ENCODE results near the gene AMFR.
"Not testable (repeated sequence)": the region's sequence is repeated elsewhere in the genome, so short reads cannot be mapped to it uniquely, and the experiment has no call there.

AMFR gene

DNA sequence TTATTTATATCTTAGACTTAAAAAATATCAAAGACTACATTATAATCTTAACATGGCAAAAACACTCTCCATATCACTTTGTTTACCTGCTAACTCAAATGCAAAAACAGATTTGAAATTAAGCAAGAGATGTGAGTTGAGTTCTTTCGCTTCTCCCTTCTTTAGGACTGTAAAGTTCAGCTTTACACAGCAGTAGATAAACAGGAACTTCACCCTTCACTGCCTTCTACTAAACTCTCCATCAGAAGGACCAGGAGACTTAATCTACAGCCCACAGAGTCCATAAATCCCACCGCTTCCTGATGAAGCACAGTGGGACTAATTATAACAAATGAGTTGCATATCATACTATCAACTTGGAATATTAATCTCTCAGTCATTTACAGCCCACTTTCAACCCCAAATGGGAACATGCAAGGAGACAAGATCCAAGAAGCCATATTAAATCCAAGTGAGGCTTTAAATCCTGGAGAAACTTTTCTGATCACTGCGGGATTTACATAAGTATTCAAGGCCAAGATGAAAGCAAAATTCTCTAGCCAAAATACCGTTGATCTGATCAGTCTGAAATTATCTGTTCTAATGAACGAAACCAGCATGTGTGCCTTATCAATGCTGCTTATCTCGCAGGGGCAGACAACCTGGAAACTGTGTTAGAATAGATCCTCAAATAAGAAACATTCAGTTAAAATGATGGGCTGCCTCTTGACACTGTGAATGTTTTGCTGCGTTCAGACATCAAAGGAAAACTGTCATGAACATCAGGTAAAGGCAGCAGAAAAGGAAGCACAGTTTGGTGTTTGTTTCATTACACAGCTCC lies 1.6 kb downstream of the AMFR start:
- no peak for DNase-seq

DNA sequence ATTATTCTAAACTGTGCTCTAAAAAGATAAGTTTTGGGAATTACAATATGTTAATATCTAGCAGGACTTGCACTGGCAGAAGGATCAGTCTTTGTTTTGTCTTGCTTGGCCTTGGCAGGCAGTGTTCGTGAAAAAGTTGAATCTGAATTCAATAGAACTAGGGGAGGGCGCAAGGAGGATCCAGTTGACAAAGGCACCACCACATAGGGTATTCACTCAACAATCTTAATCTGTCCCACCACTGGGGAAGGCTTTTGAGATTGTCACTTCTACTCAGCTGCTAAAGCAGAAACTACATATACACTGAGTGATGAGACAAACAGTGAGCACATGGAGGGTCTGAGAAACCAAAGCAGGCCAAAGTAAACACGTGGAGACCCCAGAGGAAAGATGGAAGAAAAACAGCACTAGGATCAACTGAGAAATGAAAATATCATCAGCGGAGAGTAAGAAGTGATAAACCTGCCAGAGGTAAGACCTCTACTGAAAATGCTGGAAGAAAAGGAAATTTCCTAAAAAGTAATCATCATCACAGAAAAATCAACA lies 2.4 kb downstream of the AMFR start:
- no peak for DNase-seq

DNA sequence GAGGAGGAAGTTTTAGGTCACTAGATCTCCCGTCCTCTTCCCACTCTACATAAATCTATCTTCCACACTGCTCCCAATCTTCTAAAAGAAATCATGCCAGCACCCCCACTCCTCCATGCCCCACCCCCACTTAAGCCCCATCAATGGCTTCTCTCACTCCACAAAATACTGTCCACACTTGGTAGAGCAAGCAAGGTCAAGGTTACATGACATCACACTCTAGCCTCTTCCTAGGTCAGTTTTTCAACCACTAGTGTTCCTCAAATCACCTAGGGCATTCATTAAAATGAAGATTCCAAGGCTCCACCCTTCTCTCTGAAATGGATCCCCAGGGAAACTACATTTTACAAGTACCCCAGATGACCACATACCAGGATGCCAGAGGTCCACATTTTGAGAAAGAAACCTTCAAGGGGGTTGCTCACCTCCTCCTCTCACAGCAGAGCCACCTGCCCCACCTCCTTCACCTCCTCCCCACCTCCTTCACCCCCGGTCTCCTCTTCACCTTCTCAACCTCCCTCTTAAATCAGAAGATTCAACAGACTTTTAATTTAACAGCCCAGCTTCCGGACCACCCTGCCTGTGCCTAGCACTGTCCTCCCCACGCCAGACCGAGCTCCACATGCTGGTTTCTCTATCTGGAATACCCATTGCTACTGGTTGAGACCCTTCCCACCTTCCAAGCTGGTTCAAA lies 3.2 kb downstream of the AMFR start:
- no peak for DNase-seq

DNA sequence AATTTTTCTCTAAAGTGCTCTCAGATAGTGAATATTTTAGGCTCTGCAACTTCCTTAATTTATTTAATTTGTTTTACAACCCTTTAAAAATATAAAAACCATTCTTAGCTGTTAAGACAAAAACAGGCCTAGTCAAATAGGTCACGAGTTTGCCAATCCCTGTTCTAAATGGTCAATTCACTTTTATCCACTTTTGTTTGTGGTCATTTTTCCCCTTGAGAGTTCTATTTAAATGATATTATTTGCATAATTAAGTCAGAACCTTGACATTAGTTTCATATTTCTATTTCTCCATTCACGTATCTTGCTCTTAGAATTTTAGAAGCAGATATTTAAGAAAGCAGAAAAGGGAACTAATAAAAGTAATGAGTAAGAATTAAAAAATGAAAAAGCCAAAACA lies 4.0 kb downstream of the AMFR start:
- DNase-seq, result no peak

DNA sequence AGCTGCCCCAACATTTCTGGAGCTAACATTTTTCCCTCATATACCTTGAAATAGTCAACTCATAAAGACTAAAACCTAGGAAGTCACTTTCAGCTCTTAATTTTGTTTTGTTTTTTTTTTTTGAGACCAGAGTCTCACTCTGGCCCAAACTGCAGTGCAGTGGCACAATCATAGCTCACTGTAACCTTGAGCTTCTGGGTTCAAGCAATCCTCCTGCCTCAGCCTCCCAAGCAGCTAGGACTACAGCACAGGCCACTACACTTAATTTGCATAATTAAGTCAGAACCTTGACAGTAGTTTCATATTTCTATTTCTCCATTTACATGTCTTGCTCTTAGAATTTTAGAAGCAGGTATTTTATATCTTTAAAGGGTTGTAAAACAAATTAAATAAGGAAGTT lies 4.7 kb downstream of the AMFR start:
- DNase-seq, result no peak

GRCh38 chr16:56419740-56420548 lies 5.4 kb downstream of the AMFR start:
- DNase-seq, result no peak

GRCh38 chr16:56417138-56417537 lies 8.2 kb downstream of the AMFR start:
- DNase-seq, result no peak

GRCh38 chr16:56415875-56416274 lies 9.5 kb downstream of the AMFR start:
- DNase-seq, result no peak

GRCh38 chr16:56414366-56414765 lies 11.0 kb downstream of the AMFR start:
- DNase-seq, result no peak

DNA sequence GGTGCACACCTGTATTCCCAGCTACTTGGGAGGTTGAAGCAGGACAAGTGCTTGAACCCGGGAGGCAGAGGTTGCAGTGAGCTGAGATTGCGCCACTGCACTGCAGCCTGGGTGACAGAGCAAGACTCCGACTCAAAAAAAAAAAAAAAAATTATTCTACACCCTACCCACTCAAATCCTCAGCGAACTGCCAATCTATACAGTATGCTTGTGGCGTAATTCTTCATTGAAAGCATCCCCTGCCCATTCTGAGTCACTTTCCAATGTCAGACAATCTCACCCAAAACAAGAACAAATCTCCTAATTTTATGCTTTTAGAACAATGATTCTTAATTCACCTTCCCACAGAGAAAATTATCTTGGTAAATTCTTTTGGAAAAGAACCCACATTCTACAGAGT lies 12.0 kb downstream of the AMFR start:
- no peak for DNase-seq

- DNase-seq, result no peak
These were observed 13.7 kb downstream of the AMFR start for GRCh38 chr16:56411624-56412023.

- no peak for DNase-seq
These were observed 14.2 kb downstream of the AMFR start for GRCh38 chr16:56411123-56411522.

- DNase-seq, result no peak
These were observed 16.1 kb downstream of the AMFR start for GRCh38 chr16:56409195-56409594.

GRCh38 chr16:56408379-56409098 lies 16.8 kb downstream of the AMFR start:
- no peak for DNase-seq

DNA sequence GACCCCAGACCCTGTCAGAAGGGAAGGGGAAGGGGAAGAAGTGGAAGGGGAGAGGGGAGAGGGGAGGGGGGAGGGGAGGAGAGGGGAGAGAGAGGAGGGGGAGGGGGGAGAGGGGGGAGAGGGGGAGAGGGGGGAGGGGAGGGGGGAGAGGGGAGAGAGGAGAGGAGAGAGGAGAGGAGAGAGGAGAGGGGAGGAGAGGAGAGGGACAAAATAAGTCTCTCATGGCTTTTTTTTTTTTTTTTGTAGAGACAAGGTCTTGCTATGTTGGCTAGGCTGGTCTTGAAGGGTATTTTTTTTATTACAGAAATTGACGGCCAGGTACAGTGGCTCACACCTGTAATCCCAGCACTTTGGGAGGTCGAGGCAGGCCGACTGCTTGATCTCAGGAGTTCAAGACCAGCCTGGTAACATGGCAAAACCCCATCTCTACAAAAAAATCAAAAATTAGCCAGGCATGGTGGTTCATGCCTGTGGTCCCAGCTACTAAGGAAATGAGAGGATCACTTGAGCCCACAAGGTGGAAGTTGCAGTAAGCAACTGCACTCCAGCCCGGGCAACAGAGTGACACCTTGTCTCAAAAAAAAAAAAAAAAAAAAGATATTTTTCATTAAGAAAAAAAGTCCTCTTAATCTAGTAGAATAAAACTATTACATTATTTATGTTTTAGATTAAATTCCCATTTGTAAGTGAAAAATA lies 19.2 kb downstream of the AMFR start:
- DNase-seq, result no peak

DNA sequence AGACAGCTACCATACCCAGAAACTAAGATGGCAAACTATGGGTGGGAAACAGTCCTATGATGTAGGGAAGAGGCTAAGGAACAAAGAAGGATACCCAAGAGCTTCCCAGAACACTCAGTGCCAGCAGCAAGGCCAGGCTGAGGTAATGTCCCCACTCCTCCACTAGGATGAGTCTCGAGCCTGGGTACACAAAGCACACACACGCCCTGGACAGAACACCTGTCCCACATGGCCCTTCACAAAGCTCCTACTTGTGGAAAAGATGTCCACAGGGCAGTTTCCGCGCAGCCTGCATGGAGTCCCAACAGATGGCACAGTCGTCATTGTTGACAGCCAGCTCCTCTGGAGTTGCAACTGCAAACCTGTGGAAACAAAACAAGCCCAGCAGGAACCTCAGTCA lies 23.9 kb downstream of the AMFR start:
- DNase-seq, result no peak

DNA sequence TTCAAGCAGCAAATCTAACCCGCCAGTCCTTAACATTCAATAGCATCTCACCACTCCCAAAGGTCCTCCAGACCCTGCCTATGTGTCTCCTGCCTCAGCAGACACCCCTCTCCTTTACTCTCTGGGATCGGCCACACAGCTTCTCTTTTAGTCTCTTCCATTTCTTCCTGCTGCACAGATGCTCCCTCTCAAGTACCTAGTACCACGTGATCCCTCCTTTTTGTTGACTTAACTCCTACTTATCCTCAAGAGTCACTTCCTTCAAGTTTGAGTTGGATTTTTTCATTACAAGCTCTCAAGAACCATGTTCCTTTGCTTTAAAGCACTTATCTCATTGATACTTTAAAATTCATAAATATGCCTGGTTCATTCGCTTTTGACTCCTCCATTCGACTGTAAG lies 24.9 kb downstream of the AMFR start:
- DNase-seq, result no peak

- DNase-seq, result no peak
These were observed 25.9 kb downstream of the AMFR start for GRCh38 chr16:56399486-56399885.

DNA sequence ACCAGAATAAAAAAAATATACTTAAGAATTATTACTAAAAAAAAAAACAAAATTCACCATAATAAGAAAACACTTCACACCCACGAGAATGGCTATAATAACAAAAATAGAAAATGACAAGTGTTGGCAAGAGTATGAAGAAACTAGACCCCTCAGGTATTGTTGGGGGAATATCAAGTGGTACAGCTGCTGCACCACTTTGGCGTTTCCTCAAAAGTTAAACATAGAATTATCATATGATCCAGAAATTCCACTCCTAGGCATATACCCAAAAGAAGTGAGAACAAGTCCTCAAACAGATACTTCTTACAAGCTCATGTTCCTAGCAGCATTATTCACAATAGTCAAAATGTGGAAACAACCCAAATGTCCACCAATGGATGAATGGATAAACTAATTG lies 26.3 kb downstream of the AMFR start:
- no peak for DNase-seq

GRCh38 chr16:56396724-56397123 lies 28.6 kb downstream of the AMFR start:
- DNase-seq, result not testable (repeated sequence)

DNA sequence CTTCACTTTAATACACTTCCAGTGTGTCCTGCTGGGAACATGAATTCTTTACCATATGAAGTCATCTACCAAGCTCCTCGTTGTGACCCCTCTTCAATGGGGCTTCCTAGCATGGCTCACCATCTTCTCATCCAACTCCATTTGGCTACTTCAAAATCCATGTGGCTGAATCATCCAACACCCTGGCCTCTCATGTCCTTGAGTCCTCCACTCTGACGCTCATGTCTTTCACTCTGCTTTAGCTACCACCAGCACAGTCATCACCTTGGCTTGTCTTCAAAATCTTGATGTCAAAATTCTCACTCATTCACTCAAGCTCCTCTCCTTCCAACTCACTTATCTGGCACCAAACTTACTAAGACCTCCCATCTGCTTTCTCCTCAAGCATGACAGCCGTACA lies 35.8 kb downstream of the AMFR start:
- DNase-seq, result no peak

GRCh38 chr16:56388209-56388608 lies 37.1 kb downstream of the AMFR start:
- DNase-seq, result no peak

Measured in NCI-H1417 treated with DMSO at 0.1 percent for 48 hours (cell line).